NCI-H1417 treated with DMSO at 0.1 percent for 48 hours (cell line): ENCODE results near the gene CRISPLD2.

ENCODE experiments used
- DNase-seq: peaks from one replicate; lab custom pipeline; 2025; lab: John Stamatoyannopoulos, UW

The CRISPLD2 gene, protein sequence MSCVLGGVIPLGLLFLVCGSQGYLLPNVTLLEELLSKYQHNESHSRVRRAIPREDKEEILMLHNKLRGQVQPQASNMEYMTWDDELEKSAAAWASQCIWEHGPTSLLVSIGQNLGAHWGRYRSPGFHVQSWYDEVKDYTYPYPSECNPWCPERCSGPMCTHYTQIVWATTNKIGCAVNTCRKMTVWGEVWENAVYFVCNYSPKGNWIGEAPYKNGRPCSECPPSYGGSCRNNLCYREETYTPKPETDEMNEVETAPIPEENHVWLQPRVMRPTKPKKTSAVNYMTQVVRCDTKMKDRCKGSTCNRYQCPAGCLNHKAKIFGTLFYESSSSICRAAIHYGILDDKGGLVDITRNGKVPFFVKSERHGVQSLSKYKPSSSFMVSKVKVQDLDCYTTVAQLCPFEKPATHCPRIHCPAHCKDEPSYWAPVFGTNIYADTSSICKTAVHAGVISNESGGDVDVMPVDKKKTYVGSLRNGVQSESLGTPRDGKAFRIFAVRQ

DNA sequence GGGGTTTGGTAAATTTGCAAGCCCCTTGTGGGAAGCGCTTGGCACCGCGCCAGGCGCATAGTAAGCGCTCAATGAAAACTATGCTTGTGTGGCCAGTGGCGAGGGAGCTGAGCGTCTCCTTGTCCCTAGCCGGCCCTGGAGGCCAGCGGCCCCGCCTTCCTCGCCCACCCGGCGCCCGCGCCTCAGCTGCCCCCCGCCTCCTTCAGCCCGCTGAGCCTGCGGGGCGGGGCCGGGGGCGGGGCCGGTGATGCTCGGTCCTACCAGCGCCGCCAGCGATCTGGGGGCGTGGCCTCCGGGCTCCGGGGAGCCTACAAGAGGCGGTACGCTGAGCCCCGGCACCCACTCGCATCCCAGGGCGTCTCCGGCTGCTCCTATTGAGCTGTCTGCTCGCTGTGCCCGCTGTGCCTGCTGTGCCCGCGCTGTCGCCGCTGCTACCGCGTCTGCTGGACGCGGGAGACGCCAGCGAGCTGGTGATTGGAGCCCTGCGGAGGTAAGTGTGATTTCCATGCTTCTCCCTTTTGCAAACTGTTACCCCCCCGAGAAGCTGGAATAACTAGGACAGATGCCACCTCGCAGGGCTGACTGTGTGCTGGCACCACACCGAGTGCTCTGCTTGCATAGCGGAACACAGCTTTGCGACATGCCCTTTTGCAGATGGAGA, at the start of gene CRISPLD2:
Gene CRISPLD2 (plus strand): TSS at position 342 of the 661 bp plus-strand sequence. CDS start 18,511 bp downstream, outside the sequence.
- DNase-seq: peak; percentile 79

DNA sequence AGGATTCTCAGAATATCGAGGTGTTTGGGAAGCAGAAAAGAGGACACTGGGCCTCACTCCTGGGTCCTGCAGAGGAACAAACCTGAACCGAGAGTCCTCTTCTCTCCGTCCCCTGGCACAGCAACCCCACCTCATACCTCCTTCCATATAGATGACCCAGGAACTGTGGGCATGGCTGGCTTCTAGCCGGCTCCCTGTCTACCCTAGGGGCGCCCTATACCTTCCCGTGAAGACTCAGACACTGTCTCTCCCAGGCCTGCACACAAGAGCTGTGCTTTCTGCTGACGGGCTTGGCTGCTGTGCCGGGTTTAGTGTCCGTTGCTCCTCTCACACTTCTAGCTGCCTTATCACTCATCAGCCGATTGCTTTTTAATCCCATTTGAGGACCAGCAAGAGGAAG, 46.5 kb upstream of the CRISPLD2 start:
- no peak for DNase-seq

- DNase-seq: no peak
These were observed 45.0 kb upstream of the CRISPLD2 start for GRCh38 chr16:84774810-84775209.

GRCh38 chr16:84775262-84775810, 44.4 kb upstream of the CRISPLD2 start:
- no peak for DNase-seq

DNA sequence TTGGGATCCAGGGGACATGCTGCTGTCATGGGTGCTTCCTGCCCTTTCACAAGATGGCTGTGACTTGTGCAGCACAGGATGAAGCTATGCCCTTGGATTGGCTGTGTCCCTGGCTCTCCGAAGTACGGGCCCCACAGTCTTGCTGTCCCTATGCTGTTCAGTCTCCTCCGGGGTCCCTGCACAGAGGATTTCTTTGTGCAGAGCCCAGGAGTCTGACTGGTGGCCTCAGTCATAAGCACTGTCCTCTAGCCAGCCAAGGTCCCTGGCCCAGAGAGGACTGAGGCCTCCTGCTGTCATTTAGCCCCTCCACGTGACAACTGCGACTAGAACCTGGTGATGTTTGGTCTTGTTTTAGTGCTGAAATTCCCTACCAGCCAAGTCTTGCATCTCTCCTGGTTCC, 42.4 kb upstream of the CRISPLD2 start:
- DNase-seq: no peak

DNA sequence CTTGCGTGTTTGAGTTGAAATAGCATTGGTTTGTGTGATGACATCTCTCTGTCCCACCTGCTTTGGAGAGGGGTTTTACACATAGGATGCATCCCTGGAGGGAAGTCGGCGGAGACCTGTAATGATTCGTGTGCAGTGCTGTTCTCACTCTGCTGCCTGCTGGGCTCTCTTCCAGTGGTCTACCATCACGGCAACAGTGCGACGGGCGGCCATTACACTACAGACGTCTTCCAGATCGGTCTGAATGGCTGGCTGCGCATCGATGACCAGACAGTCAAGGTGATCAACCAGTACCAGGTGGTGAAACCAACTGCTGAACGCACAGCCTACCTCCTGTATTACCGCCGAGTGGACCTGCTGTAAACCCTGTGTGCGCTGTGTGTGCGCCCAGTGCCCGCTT, 41.1 kb upstream of the CRISPLD2 start:
- no peak for DNase-seq

DNA sequence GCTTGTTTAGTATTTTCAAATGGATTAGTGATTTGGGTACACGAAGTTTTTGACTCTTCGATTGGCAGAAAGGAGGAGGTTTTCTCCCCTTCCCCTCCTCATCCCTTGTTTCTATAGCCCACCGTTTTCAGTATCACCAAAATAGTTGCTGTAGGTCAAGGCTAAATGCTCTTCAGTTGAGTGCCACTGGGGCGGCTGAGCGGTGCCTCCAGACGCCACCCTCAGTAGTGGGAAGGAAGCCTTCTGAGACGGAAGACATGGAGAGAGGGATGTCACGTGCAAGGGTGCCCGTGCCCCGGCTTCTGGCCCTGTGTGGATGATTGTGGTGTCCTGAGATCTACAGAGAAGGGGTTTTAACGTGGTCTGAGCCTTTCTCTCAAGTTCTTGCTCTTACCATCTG, 39.7 kb upstream of the CRISPLD2 start:
- no peak for DNase-seq

DNA sequence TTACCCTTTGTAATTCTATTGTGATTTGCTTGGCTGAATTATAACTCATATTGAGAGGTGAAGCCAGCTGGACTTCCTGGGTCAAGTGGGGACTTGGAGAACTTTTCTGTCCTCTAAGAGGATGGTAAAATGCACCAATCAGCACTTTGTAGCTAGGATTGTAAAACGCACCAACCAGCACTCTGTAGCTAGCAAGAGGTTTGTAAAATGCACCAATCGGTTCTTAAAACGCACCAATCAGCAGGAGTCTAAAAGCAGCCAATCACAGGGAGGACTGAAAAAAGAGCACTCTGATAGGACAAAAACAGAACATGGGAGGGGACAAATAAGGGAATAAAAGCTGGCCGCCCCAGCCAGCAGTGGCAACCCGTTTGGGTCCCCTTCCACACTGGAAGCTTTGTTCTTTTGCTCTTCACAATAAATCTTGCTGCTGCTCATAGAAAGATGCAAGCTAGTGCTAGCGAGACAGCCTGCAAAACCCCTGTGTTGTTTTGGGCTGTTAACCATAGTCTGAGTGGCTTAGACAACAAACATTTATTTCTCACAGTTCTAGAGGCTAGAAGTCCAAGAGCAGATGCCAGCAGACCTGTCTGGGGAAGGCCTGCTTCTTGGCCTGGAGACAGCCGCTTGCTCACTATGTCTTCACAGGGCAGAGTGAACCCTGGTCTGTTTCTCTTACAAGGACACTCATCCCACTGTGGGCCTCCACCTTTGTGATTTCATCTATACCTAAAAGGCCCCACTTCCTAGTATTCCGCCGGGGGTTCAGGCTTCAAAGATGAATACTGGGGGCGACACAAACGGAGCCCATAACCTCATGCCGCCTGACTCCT, 39.0 kb upstream of the CRISPLD2 start:
- no peak for DNase-seq

DNA sequence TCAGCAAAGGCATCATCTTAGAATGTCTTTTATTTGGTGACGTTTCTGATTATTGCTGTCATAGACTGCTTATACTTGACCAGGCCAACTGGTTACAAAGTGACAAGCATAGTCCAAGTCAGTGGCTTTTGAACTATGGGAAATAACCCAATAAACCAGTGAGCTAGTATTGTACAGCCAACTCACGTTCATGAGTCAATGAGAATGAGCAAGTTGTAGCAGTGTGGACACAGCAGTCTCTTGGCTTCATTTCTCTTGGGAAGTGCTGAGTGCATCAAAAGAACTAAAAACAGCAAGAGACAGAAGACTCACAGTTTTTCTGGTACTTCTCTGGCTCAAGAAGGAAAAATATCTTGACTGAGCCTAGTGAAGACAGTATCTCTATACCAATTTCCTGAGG, 36.9 kb upstream of the CRISPLD2 start:
- no peak for DNase-seq

DNA sequence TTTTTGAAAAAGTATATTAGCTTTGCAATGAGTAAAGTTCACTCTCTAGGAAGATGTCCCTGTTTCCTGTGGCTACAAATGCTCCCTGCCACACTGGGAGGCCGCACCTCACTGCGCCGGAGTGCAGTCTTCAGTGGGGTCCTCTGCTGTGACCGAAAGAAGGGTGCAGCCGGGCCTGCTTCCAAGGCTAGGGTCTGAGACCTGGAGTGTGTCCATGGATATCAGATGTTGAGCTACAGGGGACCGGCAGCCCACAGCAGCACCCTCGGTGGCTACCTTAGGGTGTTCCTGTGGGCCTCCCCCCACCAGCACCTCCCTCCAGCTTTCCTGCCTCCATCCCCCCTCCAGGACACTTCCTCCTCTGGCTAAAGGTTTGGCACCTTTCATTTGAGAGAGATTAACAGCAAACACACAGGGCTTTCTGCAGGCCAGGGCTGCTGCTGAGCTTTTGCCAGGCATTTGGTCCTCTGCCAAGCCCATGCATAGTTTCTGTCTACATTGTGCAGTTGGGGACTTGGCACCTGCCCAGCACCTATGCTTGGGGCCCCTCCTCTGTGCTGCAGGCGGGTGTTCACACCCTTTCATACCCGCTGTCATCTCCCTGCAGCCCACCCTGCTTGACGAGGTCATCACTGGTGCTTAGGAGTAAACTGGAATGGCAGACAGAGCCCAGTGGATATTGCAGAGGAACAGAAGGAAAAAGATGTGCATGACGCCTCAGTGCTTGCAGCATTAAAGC, 33.8 kb upstream of the CRISPLD2 start:
- peak; percentile 84 for DNase-seq

DNA sequence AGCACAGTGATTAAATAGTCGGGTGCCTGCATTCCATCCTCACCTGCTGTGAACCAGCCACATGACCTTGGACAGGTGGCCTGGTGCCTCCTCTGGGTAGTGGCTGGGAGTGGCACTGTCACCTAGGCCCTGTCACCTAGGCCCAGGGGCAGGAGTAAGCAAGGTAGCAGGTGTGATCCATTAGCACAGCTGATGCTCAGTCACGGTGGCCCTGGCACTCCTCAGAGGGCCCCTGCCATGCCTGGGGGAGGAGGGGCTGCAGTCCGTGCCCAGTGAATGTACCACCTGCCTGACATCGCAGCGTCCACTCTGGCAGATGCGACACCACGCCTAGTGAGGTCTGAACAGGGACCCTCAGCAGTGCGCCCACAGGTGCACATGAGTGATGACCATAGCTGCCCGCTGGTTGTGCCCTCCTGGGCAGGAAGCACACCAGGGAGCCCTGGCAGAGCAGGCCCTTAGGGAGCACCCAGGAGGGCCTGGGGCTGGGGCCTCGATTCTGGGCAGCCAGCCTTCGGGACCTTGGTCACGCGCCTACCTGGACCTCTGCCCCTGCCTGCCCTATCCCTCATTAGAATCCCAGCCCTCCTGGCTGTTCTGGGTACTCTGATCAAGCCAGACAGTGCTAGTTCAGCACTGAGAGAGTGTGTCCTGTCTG, 33.1 kb upstream of the CRISPLD2 start:
- DNase-seq: peak; percentile 84

- DNase-seq: no peak
These were observed 32.5 kb upstream of the CRISPLD2 start for GRCh38 chr16:84787263-84787622.

DNA sequence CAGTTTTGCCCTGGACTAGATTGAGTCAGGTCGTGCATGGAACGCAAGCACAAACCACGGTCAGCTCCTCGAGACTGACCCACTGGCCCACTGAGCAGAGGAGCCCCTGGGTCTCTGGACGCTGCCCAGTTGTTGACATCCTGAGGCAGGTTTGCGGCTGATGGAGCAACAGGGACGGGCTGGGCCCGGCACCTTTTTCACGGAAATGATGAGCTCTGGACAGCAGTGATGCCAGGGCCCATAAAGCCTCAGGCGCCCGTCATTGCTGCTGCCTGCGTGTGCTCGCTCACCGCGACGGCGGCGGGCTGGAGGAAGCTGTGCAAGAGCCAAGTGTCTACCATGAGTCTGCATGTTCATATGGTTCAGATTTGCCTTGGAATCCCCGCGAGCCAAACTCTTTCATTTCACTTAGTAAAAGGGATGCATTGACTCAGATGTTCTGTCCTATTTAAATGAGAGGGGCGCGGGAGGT, 30.8 kb upstream of the CRISPLD2 start:
- no peak for DNase-seq

DNA sequence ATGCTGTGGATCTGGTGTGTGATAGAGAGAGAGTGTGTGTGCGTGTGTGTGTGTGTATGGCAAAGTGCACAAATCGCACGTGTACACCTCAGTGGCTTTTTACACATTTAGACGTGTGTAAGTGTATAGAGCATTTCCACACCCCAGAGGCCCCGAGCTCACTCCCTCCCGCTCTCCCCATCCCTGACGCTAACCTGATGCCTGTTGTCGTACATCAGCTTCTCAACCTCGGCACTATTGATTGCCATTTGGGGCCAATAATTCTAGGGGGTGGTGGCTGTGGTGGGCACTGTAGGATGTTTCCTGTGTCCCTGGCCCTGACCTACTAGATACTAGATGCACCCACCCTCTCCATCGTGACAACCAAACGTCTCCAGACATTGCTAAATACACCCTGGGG, 30.4 kb upstream of the CRISPLD2 start:
- no peak for DNase-seq

GRCh38 chr16:84790301-84790700, 29.5 kb upstream of the CRISPLD2 start:
- DNase-seq: no peak

GRCh38 chr16:84791088-84791487, 28.7 kb upstream of the CRISPLD2 start:
- no peak for DNase-seq

GRCh38 chr16:84791501-84791900, 28.3 kb upstream of the CRISPLD2 start:
- no peak for DNase-seq

- no peak for DNase-seq
These were observed 25.6 kb upstream of the CRISPLD2 start for GRCh38 chr16:84794186-84794585.

DNA sequence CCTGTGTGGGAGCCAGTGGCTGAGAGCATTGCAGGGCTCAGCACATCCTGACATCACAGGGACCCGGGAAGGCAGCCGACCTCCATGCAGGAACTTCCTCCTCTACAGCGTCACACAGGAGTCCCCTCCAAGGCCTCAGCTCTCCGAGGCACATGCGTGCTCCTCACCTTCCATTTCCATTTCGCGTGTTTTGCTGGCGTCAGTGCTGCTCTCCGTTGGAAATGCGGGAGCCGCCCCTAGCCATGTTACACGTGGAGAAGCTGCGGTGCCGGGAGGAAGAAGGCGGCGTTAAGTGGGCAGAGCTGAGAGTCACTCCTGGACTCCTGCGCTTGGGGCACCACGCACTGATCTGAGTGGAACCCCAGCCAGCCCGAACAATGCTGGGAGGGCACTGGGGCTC, 25.2 kb upstream of the CRISPLD2 start:
- no peak for DNase-seq

DNA sequence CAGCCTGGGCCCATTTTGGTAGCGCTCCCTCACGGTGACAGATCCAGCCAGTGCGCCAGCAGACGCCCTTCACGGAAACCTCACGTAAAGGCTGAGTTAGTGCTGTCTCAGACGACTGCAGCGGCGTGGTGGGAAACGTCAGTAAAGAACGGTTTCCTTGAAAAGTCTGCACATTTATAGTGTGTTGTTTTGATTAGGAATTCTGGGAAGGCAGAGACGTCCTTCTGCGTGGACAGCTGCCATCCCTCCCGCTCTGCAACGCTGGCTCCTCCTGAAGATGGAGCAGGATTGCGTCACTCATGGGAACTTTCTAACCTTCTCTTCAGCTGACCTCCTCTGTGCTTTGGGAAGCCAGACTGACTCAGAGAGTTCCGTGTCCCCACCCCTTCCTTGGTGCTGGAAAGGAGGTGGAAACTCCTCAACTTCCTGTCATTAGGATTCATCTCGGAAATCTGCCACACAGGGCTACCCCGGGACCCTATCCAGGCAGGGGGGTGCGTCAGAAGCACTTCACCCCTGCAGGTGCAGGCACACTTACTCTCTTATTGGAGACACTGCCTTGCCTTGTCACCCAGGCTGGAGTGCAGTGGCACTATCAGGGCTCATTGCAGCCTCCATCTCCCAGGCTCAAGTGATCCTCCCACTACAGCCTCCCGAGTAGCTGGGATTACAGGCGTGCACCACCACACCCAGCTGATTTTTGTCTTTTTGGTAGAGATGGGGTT, 24.3 kb upstream of the CRISPLD2 start:
- DNase-seq: no peak
